ENCODE results near the gene EXOC6B. TPM values are rescaled to one million over a fixed set of nuclear protein-coding genes. Genes with fewer than 3 reads are reported as not detected.

Gene EXOC6B
- total RNA-seq, 3 donors from 2014 or later = 32.2 to 49.2 (median 37.0) TPM

DNA sequence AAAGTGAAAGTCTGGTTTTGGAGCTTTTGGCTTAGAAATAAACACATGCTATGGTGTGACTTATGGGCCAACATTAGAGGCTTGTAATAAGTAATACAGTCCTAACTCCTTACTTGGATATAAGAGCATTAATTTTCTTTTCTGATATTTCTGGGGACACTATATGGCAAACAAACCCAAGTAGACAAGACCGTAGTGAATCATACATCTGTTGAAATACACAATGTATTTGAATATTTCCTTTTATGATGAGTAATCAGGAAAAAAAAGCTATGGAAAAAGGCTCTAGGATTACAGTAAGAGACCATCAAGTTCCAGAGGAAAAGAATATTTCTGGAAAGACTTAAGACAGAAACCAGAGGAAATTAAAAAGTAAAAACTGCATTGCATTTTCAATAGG is 532.2 kb downstream of the EXOC6B start:
- Histone ChIP-seq H3K27me3 (no peaks in the 10 kb centered on the region), H3K27ac (no peak overlapping the region), H3K36me3 (no peaks in the 10 kb centered on the region), H3K9me3 (no peaks in the 10 kb centered on the region), H3K4me3 (no peak overlapping the region), H3K4me1 (no peaks in the 10 kb centered on the region)
- intact Hi-C loops (cut with DNase I; ENCODE audit: low total_unique reads) = no loop called here
- no peak for DNase-seq (ENCODE audit: low spot score in 2 of 2)
- TF ChIP-seq, protein P1, sequence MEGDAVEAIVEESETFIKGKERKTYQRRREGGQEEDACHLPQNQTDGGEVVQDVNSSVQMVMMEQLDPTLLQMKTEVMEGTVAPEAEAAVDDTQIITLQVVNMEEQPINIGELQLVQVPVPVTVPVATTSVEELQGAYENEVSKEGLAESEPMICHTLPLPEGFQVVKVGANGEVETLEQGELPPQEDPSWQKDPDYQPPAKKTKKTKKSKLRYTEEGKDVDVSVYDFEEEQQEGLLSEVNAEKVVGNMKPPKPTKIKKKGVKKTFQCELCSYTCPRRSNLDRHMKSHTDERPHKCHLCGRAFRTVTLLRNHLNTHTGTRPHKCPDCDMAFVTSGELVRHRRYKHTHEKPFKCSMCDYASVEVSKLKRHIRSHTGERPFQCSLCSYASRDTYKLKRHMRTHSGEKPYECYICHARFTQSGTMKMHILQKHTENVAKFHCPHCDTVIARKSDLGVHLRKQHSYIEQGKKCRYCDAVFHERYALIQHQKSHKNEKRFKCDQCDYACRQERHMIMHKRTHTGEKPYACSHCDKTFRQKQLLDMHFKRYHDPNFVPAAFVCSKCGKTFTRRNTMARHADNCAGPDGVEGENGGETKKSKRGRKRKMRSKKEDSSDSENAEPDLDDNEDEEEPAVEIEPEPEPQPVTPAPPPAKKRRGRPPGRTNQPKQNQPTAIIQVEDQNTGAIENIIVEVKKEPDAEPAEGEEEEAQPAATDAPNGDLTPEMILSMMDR (IDR thresholded peaks at IDR 0.05) = no peak
- TF ChIP-seq POLR2A (IDR thresholded peaks at IDR 0.05) = no peak
- no peak for TF ChIP-seq POLR2AphosphoS5 (IDR thresholded peaks at IDR 0.05)

DNA sequence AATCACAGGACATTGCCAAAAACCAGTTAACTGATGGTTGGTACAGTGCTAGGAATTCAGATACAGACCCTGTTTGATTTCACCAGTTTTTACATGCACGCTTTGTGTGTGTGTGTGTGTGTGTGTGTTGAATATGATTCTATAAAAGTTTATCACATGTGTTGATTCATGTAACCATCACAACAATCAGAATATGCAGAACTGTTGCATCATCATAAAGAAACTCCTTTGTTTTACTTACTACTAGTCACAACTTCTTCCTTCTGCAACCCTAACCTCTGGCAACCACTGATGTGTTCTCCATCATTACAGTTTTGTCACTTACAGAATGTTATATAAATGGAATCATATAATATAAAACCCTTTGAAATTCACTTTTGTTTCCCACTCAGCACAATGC is 533.4 kb downstream of the EXOC6B start:
- Histone ChIP-seq H3K9me3 (no peaks in the 10 kb centered on the region), H3K36me3 (no peaks in the 10 kb centered on the region), H3K27me3 (no peaks in the 10 kb centered on the region), H3K27ac (no peak overlapping the region), H3K4me3 (no peak overlapping the region), H3K4me1 (no peaks in the 10 kb centered on the region)
- intact Hi-C loops (cut with DNase I; ENCODE audit: low total_unique reads) = no loop called here
- TF ChIP-seq POLR2A (IDR thresholded peaks at IDR 0.05) (no peak), POLR2AphosphoS5 (IDR thresholded peaks at IDR 0.05) (no peak)
- TF ChIP-seq, protein P1 (IDR thresholded peaks at IDR 0.05) = no peak
- DNase-seq (ENCODE audit: low spot score in 2 of 2) = no peak

DNA sequence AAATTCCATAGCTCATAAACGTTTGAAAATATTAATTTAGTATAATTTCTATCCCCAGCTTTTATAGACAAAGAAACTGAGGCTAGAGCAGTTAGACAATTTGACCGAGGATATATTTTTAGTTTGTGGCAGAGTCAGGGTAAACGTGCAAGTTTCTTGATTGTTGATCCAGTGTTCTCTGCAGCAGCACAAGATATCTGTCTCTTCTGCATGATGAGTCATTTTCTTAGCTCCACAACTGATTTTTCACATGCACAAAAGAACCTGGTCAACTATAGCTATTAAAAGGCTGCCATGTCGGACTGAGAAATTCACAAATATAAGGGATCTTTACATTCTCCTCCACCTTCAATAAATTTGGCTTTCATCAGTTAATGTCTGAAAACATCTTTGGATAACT is 534.8 kb downstream of the EXOC6B start:
- no peak overlapping the region for H3K4me3 ChIP-seq
- no peaks in the 10 kb centered on the region for H3K4me1 ChIP-seq
- H3K27me3 ChIP-seq = no peaks in the 10 kb centered on the region
- intact Hi-C loops (cut with DNase I; ENCODE audit: low total_unique reads) = no loop called here
- TF ChIP-seq POLR2A (IDR thresholded peaks at IDR 0.05) (no peak), POLR2AphosphoS5 (IDR thresholded peaks at IDR 0.05) (no peak)
- TF ChIP-seq, protein P1 (IDR thresholded peaks at IDR 0.05) = no peak
- no peak overlapping the region for H3K27ac ChIP-seq
- no peaks in the 10 kb centered on the region for H3K36me3 ChIP-seq
- no peaks in the 10 kb centered on the region for H3K9me3 ChIP-seq
- no peak for DNase-seq (ENCODE audit: low spot score in 2 of 2)

DNA sequence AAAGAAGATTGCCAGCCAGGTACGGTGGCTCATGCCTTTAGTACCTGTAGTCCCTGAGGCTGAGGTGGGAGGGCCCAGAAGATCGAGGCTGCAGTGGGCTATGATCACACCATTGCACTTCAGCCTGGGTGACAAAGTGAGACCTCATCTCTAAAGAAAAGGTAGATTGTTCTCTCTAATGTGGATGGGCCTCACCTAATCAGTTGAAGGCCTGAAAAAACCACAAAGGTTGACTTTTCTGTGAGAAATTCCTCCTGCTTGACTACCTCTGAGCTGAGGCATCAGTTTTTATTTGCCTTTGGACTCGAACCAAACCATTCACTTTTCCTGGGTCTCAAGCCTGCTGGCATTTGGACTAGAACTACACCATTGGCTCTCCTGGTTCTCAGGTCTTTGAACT is 536.1 kb downstream of the EXOC6B start:
- Histone ChIP-seq H3K36me3 (no peaks in the 10 kb centered on the region), H3K27ac (no peak overlapping the region), H3K9me3 (no peaks in the 10 kb centered on the region), H3K27me3 (no peaks in the 10 kb centered on the region), H3K4me3 (no peak overlapping the region), H3K4me1 (no peaks in the 10 kb centered on the region)
- DNase-seq (ENCODE audit: low spot score in 2 of 2) = no peak
- no peak for TF ChIP-seq POLR2AphosphoS5 (IDR thresholded peaks at IDR 0.05)
- TF ChIP-seq, protein P1 (IDR thresholded peaks at IDR 0.05) = no peak
- no peak for TF ChIP-seq POLR2A (IDR thresholded peaks at IDR 0.05)
- intact Hi-C loops (cut with DNase I; ENCODE audit: low total_unique reads) = no loop called here

DNA sequence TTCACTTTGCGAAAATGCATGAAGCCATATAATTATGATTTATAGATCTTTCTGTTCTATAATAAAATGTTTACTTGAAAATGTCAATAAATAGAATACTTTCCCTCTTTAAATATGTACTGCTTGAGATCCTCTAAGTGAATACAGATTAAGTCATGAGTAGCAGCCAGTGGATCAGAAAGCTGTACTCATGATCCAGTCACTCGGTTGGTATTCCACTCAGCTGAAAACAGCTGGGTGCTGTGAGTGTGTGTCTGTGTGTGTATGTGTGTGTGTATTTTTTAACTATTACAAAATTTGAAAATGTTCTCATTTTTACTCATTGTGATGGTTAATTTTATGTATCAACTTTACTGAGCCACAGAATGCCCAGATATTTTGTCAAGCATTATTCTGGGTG is 536.5 kb downstream of the EXOC6B start:
- Histone ChIP-seq H3K27ac (no peak overlapping the region), H3K4me3 (no peak overlapping the region), H3K4me1 (no peaks in the 10 kb centered on the region), H3K9me3 (no peaks in the 10 kb centered on the region), H3K27me3 (no peaks in the 10 kb centered on the region), H3K36me3 (no peaks in the 10 kb centered on the region)
- TF ChIP-seq POLR2A (IDR thresholded peaks at IDR 0.05) = no peak
- TF ChIP-seq, protein P1 (IDR thresholded peaks at IDR 0.05) = no peak
- TF ChIP-seq POLR2AphosphoS5 (IDR thresholded peaks at IDR 0.05) = no peak
- intact Hi-C loops (cut with DNase I; ENCODE audit: low total_unique reads) = no loop called here
- DNase-seq (ENCODE audit: low spot score in 2 of 2) = no peak
